GM18505 (cell line): ENCODE results near the gene VANGL2.

ENCODE experiments used
- ATAC-seq: cut with Tn5 transposase; IDR thresholded peaks from one replicate; pipeline ENCODE4 v1.9.1; 2021; ENCODE audit not compliant: unreplicated experiment
- POLR2A ChIP-seq: IDR thresholded peaks from 4 replicates; pipeline ENCODE4 v1.6.1; 2011; ENCODE audit warnings: borderline replicate concordance; ENCODE audit not compliant: insufficient read depth, insufficient read length; ENCODE audit errors: extremely low read depth

The VANGL2 gene

DNA sequence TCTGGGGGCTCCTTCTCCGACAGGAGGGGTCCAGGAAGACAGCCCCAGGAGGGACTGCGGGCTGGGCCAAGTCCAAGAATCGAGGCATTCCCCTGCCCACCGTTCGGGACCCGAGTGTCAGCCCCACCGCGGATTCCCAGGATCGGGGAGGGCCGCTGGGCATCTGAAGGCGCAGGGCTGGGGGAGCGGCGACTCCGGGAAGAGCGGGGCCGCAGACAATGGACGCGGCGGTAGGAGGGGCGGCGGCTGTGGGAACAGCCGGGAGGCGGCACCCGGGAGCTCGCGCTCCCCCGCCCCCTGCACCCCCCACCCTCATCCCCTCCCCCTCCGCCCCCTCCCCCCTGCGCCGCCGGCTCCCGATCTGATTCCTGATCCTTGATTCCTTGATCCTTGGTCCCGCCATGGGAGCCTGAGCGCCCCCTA is at the start of gene VANGL2:
Gene VANGL2 (plus strand): TSS at position 342 of the 423 bp plus-strand sequence. CDS start 15,274 bp downstream, outside the sequence.
- no peak for TF ChIP-seq POLR2A
- no peak for ATAC-seq

DNA sequence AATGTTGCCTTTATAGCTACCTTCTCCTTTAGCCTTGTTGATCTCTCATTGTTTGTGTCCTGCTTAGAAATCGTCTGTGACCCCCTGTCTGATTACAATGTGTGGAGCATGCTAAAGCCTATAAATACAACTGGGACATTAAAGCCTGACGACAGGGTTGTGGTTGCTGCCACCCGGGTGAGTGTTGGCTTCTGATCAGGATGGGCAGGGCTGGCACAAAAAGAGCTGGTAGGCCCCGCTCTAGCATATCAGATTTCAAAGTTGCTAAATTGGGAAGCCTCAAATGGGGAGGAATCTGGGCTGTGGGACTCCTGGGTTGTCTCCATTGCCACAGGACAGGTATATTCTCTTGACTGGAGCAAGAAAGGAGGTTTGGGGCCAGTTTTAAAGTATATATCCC is 48.7 kb upstream of the VANGL2 start:
- ATAC-seq, result no peak
- TF ChIP-seq POLR2A, result no peak

DNA sequence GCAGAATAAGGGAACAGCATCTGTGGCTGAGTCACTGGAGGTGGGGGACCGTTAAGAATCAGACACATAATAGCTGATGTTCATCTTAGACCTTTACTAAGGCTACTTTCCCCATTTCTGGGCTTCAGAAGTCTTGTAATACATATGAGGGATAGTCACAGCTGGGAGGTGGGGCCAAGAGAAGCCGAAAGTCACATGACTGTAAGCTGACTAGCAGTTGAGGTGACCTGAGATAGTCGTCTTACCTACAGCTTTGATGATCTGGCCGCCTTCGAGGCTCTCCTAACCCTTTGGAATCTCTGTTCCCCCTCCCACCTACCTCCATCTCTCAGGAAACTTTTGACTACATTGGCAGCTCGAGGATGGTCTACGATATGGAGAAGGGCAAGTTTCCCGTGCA is 47.8 kb upstream of the VANGL2 start:
- no peak for TF ChIP-seq POLR2A
- no peak for ATAC-seq

DNA sequence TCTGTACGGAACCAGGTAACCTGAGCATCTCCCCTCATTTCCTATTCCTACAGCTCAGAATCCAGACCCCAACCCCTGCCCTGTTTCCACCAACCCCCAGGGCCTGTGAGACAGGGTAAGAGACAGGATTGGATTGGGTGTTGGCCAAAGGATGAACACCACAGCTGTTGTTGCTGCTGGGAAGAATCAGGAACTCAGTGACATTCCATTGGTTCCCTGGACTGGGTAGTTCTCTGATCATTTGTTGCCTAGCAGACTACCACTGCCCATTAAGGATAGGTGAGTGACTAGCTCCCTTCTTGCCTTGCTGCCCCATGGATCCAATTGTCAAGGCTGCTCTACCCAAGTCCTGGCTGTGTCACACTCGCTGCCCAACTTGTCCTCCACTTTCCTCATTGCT is 47.1 kb upstream of the VANGL2 start:
- TF ChIP-seq POLR2A, result no peak
- no peak for ATAC-seq

DNA sequence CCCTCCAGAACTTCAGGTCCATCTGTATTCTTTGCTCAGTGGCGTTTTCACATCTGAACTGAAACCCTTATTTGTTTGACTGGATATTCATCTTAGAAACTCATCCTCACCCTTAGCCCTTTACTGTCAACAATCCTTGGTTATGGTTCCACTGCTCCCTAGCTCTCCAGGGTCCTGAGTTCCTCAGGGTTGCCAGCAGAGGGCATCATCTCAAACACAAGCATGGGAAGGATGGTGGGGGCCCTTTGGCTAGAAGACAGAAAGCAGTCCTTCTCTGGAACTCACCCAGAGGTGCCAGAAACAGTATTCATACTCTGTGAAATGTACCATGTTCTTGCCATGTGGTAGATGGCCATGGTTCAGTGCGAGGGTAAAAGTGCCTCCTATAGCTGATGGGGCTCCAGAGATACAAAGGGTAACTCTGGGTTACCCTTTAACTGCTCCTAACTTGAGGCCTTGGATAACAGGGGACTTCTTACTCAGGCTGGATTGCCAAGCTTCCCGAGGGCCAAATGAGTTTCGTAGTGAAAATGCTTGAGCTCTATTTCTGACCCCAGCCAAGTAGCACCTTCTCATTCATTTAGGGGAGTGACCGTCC is 45.9 kb upstream of the VANGL2 start:
- no peak for ATAC-seq
- no peak for TF ChIP-seq POLR2A

DNA sequence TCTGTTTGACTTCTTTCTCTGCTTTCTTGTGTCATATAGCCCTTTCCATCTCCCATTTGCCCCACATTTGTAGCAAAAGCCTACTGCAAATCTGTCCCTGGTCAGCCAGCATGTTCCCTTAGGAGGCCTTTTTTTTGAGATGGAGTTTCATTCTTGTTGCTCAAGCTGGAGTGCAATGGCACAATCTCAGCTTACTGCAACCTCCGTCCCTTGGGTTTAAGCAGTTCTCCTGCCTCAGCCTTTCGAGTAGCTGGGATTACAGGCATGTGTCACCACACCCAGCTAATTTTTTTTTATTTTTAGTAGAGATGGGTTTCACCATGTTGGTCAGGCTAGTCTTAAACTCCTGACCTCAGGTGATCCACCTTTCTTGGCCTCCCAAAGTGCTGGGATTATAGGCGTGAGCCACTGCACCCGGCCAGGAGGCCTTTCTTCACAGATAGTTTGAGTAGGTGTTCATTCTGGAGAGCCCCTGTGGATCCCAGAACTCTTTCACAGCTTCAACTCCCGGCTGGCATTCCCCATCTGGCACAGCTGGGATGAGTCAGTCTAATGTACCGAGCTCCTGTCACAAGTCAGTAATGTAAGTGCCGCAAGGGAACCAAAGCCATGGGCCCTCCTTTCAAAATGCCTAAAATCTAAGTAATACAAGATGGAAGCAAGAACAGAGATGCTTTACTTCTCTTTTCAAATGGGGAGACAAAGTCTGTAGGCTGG is 42.9 kb upstream of the VANGL2 start:
- TF ChIP-seq POLR2A, result no peak

DNA sequence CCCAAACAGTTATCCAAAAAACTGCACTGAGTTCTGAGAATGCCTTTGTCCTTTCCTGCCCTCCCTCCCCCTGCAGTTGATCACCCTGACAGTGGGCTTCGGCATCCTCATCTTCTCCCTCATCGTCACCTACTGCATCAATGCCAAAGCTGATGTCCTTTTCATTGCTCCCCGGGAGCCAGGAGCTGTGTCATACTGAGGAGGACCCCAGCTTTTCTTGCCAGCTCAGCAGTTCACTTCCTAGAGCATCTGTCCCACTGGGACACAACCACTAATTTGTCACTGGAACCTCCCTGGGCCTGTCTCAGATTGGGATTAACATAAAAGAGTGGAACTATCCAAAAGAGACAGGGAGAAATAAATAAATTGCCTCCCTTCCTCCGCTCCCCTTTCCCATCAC is 42.3 kb upstream of the VANGL2 start:
- no peak for ATAC-seq
- no peak for TF ChIP-seq POLR2A

More for the DNA sequence above, 42.9 kb upstream of the VANGL2 start:
- ATAC-seq, result no peak

DNA sequence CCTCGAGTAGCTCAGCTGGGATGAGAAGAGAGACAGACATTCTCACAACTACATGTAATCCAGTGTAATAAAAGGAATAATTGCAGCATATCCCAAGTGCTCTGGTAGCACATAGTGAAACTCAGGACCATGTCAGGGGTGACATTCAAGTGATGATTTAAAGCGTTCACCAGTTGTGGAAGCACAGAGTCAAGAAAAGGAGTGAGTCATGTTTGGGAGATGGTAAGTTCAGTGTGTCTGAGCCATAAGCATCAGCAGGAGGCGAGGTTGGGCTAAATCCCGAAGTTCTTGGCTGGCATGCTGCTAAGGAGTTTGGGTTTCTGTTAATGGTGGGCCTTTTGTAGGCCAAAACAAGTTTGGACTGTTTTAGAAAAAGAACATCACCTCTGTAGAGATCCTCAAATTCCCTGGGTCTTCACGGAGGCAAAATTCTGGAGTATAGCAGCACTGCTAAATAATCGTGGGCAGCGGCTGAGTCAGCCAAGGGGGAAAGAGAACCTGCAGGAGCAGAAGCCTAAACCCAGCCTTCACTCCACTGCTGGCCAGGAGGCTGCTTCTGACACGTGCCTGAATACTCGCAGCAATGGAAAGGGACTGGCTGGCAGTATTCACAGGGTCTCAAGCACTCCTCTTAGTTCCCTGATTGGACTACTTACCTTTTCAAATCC is 40.7 kb upstream of the VANGL2 start:
- no peak for TF ChIP-seq POLR2A
- ATAC-seq, result no peak

DNA sequence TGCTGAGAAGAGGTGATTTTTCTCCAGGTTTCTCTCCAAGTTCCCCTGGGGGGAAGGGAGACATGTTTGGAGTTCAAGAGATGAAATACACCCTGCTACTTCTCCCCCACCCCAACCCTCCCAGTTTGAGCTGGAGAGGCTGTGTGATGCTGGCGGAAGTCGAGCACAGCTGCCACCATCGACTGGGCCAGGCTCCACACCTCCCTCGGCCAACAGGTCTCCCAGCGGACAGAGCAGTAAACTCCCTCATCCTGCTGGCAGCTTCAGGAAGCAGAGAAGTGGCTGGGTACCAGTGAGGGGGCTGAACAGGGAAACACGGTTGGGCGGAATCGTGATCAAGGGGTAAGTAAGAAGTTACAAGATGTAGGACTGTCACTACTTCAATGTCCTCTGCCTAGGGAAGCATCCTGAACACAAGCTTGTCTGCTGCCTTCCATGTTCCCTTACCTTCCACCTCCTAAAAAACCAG is 40.1 kb upstream of the VANGL2 start:
- no peak for ATAC-seq
- TF ChIP-seq POLR2A, result no peak

DNA sequence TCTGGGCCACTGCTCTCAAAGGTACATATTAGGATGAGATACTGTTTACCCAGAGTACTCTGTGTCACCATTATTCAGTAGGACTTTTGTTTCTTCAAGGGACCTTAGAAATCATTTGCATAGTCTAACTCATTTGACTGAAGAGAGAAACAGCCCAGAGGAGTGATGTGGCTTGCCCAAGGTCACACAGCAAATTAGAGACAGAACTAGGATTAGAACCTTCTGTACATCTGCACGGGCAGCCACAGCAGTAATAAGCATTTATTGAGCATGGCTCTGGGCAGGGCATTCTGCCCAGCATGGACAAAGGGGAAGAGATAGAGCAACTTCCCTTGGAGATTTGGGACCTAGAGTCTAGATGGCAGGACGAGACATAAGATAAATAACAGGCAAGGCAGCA is 39.2 kb upstream of the VANGL2 start:
- no peak for ATAC-seq
- TF ChIP-seq POLR2A, result no peak

DNA sequence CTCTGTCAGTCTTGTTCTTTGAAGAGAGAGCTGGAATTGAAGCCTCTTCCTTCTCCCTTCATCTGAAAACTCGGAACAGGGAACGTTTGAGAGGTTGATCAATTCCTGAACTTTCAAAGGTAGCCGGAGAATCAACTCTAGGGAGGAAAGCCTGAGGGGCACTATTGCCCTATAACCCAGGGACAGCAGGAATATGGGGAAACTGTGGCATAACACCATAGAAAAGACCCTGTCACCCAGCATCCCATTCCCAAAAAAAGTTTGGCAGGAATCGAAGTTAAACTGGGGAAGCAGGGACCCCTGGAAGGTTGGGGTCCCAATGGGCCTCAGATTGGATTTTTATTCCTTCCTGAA is 38.6 kb upstream of the VANGL2 start:
- no peak for ATAC-seq
- TF ChIP-seq POLR2A, result no peak

DNA sequence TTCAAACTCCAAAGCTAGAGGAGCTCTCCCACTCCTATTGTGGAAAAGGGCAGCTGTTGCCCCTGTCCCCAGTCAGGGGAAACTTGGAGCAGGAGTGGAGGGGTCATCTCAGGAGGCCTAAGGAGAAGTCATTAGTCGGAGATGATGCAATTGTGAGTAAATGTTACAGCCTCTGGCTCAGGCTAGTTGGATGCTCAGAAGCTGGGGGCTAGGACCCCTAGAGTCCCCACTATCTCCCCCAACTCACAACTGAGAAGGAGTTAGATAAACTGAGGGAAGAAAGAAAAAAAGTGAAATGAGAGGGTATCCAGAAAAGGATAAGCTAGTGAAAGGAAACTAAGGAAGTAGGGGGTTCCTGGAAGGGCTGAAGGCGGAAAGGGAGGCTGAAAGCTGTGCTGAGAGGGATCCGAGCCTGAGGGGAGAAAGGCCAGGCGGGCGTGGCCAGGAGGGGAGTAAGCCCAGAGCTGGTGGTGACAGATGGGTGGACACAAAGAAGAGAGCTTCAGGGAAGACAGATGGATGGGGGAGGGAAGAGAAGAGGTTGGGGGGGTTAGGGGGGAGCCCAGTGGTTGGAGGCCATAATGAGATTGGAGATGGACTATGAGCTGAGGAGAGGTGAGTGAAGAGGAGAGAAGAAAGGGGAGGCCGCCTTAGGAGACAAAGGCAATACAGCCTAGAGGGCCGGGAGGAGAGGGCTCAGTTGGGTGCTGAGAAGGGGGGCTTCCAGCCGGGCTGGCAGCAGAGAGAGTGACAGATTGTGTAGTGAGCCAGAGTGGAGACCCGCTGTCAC is 38.0 kb upstream of the VANGL2 start:
- no peak for TF ChIP-seq POLR2A
- ATAC-seq, result no peak

DNA sequence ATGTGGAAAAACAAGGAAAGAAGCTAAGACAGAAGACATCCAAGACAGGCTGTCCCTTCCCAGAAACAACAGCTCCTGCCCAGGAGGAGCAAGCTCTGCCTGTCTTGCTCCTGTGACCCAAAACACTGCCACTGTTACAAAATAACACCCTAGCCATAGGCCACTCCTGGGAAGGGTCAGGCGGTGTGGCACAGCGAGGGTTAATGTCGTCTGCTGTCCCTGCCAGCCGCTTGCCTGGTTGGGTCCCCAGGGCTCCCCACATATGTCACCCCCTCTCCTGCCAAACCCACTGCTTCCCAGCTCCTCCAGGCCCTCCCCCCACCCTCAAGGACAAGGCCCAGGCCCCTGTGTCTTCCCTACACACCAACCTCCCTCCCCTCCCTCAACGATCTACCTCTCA is 37.4 kb upstream of the VANGL2 start:
- TF ChIP-seq POLR2A, result no peak
- ATAC-seq, result no peak

DNA sequence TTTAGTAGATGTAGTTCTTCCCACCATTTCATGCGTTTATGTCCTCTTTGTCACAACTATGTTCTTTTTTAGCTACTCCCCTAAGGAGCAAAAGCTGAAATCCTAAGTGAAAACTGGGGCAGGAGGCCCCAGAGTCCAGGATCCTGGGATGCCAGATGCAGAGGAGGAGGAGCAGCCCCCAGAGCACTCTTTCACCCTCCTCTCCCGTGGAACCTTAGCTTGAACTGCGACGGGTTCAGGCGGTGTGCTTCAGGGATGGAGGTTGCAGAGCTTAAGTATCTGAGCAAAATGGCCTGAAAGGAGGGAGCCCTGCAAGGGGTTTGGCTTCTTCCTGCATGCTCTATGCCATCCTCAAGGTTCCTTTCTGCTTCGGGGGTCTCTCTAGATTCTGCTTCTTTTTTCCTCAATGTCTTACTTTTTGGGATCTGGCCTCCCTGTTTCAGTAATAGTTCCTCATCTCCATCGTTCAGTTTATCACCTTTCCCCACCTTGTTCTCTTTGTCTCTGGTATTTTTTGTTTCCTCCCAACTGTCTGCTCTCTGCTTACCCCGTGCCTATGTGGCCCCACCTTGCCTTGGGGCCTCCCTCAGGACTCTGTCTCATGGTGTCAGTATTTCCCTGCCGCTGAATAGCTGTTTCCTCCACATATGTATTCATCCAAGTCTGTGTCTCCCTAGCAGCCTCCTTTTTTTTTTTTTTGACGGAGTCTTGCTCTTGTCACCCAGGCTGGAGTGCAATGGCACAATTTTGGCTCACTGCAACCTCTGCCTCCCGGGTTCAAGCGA is 36.2 kb upstream of the VANGL2 start:
- TF ChIP-seq POLR2A, result no peak
- no peak for ATAC-seq
